ENCODE results near the gene CHRNA7.

CHRNA7 gene

DNA sequence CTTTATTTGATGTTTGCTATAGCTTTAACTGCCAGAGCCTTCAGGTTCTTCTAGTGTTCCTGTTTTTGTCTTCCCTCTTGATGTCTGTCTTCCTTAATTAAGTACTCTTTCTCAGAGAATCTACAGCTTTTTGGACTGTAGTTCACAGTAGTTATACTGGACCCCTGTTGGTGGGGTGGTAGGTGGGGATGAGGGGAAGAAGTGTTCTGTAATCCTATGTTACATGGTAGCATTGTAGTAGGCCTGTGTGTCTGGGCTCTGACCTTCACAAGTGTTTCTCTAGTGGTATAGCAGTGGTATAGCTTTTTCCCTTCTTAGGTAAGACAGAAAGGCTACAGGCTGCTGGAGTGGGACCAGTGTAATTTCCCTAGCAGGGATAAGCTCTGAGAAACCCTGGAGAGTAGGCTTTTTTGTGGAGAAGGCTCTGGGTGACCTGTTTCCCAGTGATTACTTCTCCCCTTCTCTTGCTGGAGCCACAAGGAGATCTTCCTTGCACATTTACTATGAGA, 59.6 kb downstream of the CHRNA7 start:
- DNase-seq (ENCODE audit: low spot score) = no peak

DNA sequence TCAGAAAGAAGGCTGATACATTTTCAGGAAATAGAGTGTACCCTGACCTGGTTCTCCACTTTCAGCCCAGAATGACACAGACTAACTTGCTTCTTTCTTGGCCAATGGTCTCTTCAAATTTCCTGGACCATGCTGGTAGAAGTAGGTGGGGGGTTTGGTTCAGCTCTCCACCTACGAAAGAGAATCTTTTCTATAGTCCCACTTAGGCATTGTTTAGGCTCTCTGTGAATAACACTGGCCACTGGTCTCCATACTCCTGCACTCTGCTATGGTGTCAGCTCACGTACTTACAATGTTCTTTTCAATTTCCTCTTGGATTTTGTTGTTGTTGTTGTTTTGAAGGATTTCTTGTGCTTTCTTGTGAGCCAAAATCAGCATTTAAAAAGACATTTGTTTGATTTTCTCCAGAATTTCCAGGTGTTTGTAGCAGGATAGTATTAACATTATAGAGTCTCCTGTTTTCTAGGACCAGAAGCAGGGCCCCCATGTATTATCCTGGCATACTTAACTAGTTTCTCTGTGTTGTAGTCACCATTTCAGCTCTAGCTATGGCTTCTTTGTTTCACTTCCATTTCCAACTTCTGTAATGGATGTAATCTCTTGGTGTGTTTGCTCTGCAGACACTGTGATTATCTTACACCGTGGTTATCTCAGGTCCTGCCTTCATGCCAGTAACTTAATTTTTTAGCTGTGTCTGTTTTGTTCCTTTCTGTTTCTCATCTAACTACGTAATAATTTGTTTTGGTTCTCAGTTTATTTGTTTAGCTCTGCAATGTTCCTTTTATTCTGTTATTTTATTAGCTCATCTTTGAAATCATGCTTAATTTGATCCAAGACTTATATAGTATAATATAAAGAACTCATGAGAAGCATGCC, 61.4 kb downstream of the CHRNA7 start:
- DNase-seq (ENCODE audit: low spot score) = no peak

DNA sequence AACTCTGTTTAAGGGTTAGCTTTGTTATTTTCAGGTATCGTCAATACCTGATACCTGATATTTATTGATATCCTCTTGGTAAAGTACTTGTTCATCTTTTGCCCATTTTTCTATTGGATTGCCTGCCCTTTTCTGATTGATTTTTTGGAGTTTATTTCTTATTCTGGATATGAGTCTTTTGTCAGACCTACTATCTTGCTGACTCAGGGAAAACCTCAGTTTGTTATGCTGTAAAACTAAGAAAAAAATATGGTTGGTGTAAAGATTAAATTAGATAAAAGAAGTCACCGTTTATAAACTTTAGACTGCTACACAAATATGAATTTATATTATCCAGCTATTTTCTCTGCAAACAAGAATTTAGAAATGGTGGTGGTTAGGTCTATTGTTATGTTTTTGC, 65.9 kb downstream of the CHRNA7 start:
- DNase-seq (ENCODE audit: low spot score) = no peak

DNA sequence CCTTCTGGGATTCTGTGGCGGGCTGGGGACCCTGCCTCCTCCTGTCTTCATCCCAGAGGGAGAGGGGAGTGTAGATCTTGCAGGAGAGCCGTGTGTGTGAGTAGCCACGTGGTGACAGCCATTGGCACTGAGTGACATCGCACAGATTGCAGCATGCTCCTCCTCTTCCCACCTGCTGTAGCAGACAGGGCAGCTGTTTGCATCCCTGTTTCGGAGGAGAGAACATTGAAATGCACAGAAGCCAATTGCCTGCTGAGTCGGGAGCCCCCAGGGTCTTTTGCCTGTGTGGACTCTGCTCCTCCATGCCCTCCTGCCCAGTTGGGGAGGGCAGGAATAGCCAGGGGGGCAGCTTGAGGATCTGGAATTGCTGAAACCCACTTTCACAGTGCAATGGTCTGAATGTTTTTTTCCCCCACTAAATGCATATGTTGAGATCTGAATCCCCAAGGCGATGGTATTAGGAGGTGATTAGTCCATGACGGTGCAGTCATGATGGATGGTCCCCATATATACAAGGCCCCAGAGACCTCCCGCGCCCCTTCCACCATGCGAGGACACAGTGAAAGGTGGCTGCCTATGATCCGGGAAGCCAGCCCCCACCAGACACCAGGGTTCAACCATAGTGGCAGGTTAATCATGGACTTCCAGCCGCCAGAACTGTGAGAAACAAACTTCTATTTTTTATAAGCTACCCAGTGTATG, 66.8 kb downstream of the CHRNA7 start:
- DNase-seq (ENCODE audit: low spot score) = no peak

DNA sequence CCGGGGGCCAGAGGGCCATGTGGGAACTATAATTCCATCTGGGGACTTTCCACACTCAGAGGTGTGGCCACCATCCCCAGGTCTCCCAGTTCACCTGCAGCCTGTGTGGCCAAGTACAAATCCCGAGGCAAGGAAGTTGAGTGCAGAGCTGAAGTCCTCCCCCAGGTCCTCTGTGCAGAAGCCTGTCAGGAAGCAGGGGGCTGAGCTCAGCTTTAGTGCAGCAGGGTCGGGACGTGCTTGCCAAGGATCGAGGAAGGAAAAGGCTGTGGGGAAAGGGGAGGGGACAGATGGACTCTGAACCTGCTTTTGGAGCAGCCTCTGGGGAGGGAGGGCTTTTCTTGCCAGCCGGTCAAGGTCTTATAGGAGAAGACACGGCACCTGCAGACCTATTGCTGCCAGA, 67.7 kb downstream of the CHRNA7 start:
- no peak for DNase-seq (ENCODE audit: low spot score)

DNA sequence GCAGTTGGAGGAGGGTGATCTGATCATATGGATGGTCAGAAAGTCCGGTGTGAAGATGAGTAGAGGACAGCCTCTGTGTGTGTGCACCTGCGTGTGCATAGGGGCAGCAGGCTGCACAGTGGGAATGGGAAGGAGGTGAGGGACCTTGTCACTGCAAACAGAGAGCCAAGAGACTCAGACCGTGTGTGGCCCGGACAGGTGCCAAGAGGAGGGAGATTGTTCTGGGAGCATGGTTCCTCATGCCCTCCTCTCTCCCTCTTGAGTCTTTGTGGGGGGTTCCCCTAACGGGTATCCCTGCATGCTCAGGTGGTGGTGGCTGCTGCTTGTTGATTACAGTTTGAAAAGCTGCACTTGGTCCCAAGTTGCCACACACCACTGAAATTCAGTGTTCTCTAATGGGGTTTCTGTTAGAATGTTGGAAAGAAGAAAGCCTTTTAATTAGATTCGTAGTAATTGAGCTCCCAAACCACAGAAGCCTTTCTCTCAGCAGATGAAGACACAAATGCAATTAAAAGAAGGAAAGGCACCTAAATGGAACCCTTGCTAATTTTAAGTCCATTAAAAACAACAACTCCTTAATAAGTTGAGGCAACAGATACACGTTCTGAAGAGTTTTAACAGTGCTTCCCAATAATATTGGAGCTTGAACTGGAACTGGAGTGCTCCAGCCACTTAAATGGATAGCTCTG, 68.9 kb downstream of the CHRNA7 start:
- no peak for DNase-seq (ENCODE audit: low spot score)

DNA sequence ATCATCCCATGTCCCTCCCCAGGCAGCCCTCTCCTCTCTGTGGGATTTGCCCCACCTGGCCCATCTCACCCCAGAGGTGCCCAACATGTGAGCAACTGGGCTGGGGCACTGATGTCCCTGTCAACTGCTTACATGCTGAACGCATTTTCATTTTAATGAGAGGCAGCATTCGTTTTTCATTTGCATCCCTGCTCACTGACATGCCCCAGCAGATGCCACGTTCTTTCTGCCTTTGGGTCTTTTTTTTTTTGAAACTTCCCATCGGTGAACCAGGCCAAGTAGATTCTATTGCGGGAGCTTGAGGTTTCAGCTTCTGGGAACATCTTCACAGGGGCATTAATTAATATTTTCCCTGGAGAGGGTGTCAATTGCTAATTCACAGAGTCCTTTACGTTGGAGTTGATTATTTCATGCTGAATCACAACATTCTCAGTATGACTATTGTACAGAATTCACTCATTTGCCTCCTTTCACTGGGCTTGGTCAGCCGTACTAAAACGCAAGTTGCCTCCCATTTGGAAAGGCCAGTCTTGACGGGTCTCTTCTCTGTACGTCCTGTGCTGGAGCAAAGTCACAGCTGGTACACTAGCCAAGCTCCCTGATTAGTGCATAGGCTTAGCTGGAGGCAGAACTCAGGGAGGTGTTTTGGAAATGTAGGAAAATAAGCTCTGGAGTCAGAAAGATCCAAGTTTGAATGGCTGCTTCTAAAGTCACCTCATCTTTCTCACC, 69.8 kb downstream of the CHRNA7 start:
- no peak for DNase-seq (ENCODE audit: low spot score)

DNA sequence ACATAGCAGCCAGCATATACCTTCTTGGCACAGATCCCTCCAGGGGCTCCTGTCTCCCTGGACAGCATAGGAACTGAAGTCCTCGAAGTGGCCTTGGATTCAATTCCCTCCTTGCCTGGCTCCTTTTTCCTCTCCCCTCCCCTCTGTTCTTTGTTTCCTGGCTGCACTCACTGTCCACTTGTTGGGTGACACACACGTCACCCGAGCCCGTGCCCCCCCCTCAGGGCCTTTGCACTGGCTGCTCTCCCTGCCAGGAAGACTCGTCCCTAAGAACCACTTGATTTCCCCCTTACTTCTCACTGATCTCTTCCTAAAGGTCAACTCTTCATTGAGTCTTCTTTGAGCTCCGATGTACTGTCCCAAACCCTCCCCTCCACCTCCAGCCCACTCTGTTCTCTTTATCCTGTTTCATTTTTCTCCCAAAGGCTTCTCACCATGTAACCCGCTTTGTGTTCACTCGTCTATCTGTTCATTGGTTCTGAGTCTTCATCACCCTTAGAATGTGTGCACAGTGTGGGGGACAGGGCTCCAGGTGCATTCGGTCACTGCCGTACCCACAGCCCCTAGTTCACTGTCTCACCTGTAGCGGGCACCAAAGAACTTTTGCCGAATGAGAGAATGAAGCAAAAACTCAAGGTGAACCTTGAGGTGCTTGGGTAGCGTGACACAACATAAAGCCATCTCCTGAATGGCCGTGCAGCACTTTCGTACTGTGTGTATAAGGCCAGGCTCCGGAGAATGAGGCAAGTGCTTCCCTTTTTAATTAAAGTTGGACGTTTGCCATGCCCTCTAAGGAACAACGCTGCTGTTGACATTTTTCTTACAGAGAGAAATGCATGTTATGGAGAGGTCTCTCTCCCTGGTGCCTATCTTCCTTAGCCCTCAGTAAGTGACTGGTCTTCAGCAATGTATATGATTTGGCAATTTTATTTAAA, 74.0 kb downstream of the CHRNA7 start:
- DNase-seq (ENCODE audit: low spot score) = no peak

DNA sequence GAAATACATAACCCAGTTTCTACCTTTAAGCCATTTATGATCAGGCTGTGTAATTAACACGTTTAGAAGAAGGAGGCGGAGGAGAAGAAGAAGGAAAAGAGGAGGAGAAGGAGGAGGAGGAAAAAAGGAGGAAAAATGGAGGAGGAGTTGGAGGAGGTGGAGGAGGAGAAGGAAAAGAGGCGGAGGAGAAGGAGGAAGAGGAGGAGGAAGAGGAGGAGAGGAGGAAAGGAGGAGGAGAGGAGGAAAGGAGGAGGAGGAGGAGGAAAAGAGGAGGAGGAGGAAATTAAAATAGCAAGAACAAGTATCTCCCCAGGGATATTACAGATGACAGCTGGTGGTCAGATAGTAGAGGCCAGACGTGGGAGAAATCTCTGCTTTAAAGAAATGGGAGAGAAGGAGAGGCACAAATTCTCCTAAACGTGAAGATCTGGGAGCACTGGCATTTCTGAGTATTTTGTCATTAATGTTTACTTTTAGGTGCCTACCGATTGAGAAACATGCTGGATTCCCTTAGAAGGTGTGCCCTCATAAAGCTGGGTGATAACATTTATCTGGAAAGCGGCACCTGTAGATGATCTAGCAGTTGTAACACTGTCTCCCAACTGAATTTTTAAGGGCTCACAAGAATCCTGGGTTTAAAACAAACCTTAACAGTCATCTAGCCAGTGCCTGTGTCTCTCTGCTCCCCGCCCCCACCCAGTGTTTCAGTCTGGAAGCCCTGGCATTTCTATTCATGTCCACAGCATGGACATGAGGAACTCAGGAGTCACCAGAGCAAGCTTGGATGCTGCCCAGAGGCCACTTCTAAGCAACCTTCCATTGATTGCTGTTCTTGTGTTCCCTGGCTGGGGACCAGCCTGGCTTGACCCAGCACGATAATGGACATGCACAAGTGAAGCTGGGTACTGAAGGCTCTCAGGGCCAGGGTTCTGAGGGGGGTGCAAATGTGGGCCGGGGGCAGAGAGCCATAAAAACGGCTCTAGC, 75.2 kb downstream of the CHRNA7 start:
- DNase-seq (ENCODE audit: low spot score) = no peak

DNA sequence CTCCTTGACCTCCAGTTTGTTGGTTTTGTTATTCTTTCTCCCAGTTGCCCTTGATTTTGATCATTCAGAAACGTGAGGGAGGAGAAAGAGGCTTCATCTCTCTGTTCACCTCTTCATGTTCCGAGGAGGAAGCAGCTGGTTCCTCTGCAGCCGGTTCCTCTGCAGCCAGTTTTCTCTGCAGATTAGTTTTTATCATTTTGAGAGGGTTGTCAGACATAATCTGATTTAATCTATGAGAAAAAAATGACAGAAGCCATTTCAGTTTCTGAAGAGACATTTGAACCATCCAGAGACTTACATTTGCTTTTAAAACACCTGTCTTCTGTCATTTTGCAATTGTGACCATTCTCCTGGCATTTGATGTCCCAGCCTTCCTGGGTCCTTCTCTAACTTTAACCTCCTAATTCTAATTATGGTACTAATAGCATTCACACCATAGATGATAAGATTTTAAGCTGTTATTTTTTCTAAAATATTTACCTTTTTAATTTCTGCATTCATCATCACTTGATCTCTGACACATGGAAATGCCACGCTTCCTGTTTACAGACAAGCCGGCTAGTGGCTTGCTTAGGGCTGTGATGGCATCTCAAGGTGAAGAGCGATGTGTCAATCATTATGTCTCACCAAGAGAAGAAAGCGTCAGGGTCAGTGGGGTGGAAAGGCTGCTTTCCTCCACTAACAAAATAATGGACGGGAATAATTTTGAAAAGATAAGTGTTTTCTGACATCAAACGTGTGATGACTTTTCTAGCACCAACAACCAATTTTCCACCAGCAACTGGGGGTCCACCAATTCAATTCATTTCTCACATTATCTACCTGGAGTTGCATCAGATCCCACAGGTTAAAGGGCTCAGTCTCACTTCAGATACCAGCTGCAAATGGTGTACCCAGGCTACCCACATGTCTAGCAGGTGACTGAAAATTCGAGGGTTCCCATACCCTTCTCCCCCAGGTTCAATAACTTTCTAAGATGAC, 76.4 kb downstream of the CHRNA7 start:
- DNase-seq (ENCODE audit: low spot score) = no peak

DNA sequence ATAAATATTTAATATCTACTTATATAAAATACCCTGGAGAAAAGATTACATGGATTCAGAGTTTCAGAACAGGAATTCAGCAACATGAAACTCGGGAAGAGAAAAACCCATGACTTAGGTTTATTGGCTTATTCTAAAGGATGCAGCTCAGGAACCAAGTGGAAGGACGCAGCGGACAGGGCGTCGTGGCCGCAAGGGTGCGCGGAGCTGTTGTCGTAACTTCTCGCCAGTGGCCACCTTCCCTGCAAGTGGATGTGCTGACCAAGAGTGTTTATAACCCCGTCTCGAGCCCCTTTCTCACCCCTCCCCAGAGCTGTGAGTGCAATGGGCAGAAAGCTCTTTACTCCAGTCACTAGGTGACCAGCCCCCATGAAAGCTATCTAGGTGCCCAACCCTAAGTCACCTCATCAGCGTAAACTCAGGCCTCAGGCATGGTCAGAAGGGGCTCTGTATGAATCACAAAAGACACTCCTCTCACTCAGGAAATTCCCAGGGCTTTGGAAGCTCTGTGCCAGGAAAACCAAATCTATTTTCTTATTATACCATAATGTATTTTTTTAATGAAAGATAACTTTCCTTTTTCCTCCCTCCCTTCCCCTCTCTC, 77.3 kb downstream of the CHRNA7 start:
- no peak for DNase-seq (ENCODE audit: low spot score)

DNA sequence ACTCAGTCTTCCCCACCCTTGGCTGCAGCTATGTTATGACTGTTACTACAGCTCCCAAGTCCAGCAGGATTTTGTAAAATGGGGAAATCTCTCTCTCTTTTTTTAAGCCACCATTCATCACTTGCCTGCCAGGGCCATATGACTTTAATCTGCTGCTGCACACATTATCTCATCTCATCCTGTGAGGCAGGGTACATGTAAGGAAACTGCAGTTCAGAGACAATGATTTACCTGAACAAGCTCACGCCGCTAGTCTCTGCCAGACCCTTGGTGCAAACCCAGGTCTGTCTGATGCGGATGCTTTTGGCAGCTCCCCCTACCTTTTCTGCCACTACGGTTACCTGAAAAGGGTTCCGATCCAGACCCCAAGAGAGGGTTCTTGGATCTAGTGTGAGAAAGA, 78.3 kb downstream of the CHRNA7 start:
- DNase-seq (ENCODE audit: low spot score) = no peak

DNA sequence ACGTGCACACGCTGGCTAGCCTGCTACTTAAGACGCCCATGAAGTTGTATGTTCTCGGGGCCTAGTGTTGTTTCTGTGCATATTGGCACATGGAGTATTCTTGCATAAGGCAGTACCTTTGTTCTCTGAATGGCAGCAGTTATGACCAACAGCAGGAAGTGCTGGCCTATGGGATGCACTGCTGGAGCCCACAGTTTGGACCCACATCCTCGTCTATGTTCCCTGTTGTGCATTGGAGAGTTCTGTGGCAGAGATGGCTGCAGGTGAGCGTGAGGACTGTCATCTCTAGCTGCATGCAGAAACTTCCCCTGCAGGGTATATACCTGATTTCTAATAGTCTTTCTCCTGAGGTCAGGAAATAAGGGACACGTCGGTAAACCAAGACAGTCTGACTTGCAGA, 81.8 kb downstream of the CHRNA7 start:
- DNase-seq (ENCODE audit: low spot score) = no peak

DNA sequence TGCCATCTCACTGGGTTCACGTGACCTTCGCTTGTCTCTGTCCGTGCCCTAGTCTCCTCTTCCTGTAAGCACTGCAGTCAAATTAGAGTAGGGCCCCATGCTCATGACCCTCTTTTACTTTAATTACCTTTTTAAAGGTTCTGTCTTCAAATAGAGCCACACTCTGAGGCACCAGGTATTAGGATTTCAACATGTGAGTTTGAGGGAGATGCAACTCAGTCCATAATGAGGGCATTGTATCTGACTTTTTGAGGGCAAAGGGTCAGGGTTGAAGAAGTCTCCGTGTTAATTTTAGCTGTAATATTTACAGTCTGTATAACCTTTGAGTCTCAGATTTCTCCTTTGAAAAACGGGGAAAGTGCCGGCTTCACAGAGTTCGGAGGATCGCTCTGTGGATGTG, 82.9 kb downstream of the CHRNA7 start:
- DNase-seq (ENCODE audit: low spot score) = no peak

DNA sequence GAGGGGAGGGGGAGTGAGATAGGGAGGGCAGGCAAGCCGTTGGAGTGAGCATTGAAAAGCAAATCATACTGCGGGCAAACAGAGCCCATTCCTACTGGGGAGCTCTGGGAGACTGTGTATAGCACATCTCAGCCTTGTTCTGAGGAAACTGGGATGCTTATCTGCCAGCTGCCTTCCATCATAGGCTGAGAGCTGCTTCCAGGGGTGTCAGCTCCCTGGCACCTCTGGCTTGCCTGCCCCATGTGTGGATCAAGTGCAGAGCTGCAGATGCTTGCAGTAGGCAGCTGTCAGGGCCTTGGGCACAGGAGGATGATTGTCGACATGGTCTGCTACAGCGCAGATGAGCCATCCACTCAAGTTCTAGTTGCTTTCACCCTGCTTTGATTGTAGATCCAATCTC, 86.8 kb downstream of the CHRNA7 start:
- DNase-seq (ENCODE audit: low spot score) = no peak

DNA sequence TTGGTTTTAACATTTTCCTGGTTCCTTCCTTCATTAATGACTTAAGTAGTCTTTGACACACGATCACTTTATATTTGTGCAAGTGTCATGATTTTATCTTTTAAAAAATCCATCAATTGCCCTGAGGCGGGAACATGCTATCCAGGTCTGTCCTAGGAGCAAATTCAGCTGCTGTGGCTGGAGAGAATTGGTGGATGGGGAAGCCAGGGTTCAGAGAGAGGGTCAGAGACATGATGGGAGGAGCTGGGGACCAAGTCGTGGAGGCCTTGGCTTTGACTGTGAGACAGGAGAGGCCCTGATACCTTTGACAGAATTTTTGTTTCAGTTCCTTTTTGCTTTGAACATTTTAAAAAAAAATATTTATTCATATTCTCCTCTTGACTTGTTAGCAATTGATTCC, 89.0 kb downstream of the CHRNA7 start:
- DNase-seq (ENCODE audit: low spot score) = no peak

DNA sequence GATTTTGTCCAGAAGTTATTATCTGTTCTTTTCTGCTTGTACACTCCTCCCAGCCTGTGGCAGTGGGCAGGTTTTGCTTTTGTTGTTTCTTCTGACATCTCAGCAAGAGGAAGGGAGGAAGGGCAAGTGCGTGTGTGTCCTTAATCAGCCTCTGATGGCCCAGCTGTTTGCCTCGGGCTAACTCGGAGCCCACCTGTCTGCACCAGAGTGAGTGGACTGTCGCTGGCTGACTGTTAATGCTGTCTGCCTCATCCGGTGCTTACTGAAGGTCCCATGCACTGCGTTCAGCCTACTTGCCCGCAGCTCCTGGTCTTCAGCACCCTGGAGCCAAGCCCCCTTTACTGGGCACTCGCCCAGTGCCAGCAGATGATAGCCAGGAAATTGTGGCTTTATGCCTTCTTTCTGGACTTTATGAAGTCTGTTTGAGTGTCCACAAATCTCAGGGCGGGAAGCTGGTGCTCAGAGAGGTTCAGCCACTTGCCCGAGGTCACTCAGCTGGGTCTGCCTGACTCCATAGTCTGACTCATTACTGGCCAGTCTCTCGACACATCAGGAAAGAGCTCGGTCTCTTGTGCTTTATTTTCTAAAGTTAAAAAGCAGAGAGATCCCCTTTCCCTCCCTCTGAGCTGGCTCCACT, 89.5 kb downstream of the CHRNA7 start:
- no peak for DNase-seq (ENCODE audit: low spot score)

Measured in AG08396 (cell line).